ENCODE data around the gene SHOC2. TPM values are rescaled to one million over a fixed set of nuclear protein-coding genes. Genes with fewer than 3 reads are reported as not detected.

Gene SHOC2
- total and polyA plus RNA-seq, 9 of the 15 experiments (the other 6 are each of a cell fraction or from before 2014, with no cell fraction given): 9.2 to 17.5 (median 14.9) TPM

GRCh38 chr10:110992006-110992800 is 72.8 kb downstream of the SHOC2 start:
- no peak for FAIRE-seq
- no peak overlapping the region for H3K27ac ChIP-seq (ENCODE audit: extremely low read depth, low read depth, low read length)
- POLR2A ChIA-PET: no interaction called here

More at GRCh38 chr10:110992006-110992800, 72.8 kb downstream of the SHOC2 start:
- H3K9ac ChIP-seq (ENCODE audit: insufficient read depth in 1 of 2, low read depth in 2 of 2, low read length in 2 of 2): no peak overlapping the region
- no peak overlapping the region for H3K4me3 ChIP-seq
- WGBS (ENCODE audit: insufficient coverage, low coverage, missing lambda C conversion rate): 77% methylated on average over 3 of the region's 3 CpGs
- H2AFZ ChIP-seq (ENCODE audit: low read depth, low read length): no peak overlapping the region
- no TSS peak for BruUV-seq (replicated peaks)
- no peaks in the 10 kb centered on the region for H3K9me1 ChIP-seq (ENCODE audit: control insufficient read depth, insufficient read depth, low read length)
- CTCF ChIA-PET (ENCODE audit: low intra/inter-chr PET ratio): no interaction called here
- no peaks in the 10 kb centered on the region for H3K27me3 ChIP-seq (ENCODE audit: control insufficient read depth in 2 of 2, insufficient read depth in 2 of 2, low read length in 2 of 2)
- DNase-seq (ENCODE audit: extremely low read depth in 1 of 4, low spot score in 3 of 4): no peak
- no peaks in the 10 kb centered on the region for H4K20me1 ChIP-seq (replicated peaks; ENCODE audit: control insufficient read depth, insufficient read depth, low read length)
- in situ Hi-C loops (cut with MboI) (no loop called here), intact Hi-C loops (cut with micrococcal nuclease) (no loop called here)
- H3K36me3 ChIP-seq (ENCODE audit: control insufficient read depth, insufficient read depth, low read length): peaks cover 4% of the 10 kb centered on the region; the same call in 2 of the 3 replicates
- H3K79me2 ChIP-seq (ENCODE audit: control insufficient read depth, insufficient read depth, low read length): no peaks in the 10 kb centered on the region; the same call in 2 of the 3 replicates
- no peaks in the 10 kb centered on the region for H3K4me1 ChIP-seq (replicated peaks in 1 of 2; ENCODE audit: control insufficient read depth in 2 of 2, insufficient read depth in 2 of 2, low read length in 2 of 2)
- ATAC-seq: no peak
- H3K4me2 ChIP-seq (ENCODE audit: insufficient read depth, low read length): no peak overlapping the region
- TF ChIP-seq SUPT5H (IDR thresholded peaks at IDR 0.05): no peak
- no peak for TF ChIP-seq SMARCA5 (IDR thresholded peaks at IDR 0.05)
- TF ChIP-seq YY1 (IDR thresholded peaks at IDR 0.05; ENCODE audit: borderline replicate concordance in 1 of 3, control insufficient read depth in 1 of 3, extremely low read depth in 1 of 3, insufficient read depth in 3 of 3, insufficient read length in 1 of 3, insufficient replicate concordance in 2 of 3, low read depth in 1 of 3, low read length in 2 of 3): no peak
- no peak for TF ChIP-seq CAMTA2 (CRISPR knock-in tag; conservative IDR thresholded peaks at IDR 0.05)
- no peak for TF ChIP-seq GABPB2 (CRISPR knock-in tag; conservative IDR thresholded peaks at IDR 0.05)
- no peak for TF ChIP-seq KLF16 (IDR thresholded peaks at IDR 0.05)
- no peak for TF ChIP-seq AFF4 (CRISPR knock-in tag; IDR thresholded peaks at IDR 0.05)
- no peak for TF ChIP-seq RBFOX2 (IDR thresholded peaks at IDR 0.05; ENCODE audit: low read depth, low read length)
- TF ChIP-seq PHB (CRISPR knock-in tag; IDR thresholded peaks at IDR 0.05): no peak
- no peaks in the 10 kb centered on the region for H3K9me3 ChIP-seq (replicated peaks; ENCODE audit: control insufficient read depth, insufficient read depth, low read depth, low read length)

Measured in K562 (cell line).